T-cell (primary cell): ENCODE measurements around the gene OLIG1. TPM values are rescaled to one million over a fixed set of nuclear protein-coding genes. Genes with fewer than 3 reads are reported as not detected.
A peak's percentile ranks its signal among the peaks of the same experiment; 100 is the strongest.

ENCODE experiments used
- ATAC-seq, 4 experiments: fragments of 200-7000 bp in 3 of 4; fragments of 150-1000 bp in 1 of 4; cut with Tn5 transposase; replicated peaks in 1 of 4; 1 replicate in 3 of 4; 2 replicates in 1 of 4; pipeline ENCODE4 v1.10.0; 2021; ENCODE audit warnings: moderate library complexity in 3 of 4, mild to moderate bottlenecking in 2 of 4, moderate number of reproducible peaks in 1 of 4
- CTCF ChIA-PET, 2 donors: fragments of 300-600 bp; sonication (Branson Sonifier 250); formaldehyde crosslinking; loops; one replicate each; lab custom pipeline; 2022; ENCODE audit warnings: antibody characterized with exemption in 2 of 2; lab: Charles Lee
- POLR2A ChIA-PET, 2 donors: fragments of 300-600 bp; sonication (Branson Sonifier 250); formaldehyde crosslinking; loops; one replicate each; lab custom pipeline; 2022; ENCODE audit warnings: antibody characterized with exemption in 2 of 2; lab: Charles Lee
- DNase-seq, 35 experiments: peaks; one replicate each; pipeline versions ENCODE4 v3.0.0 to v3.0.0-alpha.2; 2013 to 2023
- H3K27ac ChIP-seq: one replicate; pipeline ENCODE4 v1.5.1; 2013; ENCODE audit warnings: low read length
- H3K27me3 ChIP-seq, 2 experiments: replicated peaks in 1 of 2; 1 replicate in 1 of 2; 2 replicates in 1 of 2; pipeline versions ENCODE4 v1.6.1 to v1.7.0; 2013; ENCODE audit warnings: low read length in 1 of 2, mixed read lengths in 1 of 2; ENCODE audit not compliant: control insufficient read depth in 2 of 2, insufficient read depth in 2 of 2; ENCODE audit errors: extremely low read depth in 1 of 2
- H3K36me3 ChIP-seq, 2 donors: 1 replicate in 1 of 2; 2 replicates in 1 of 2; pipeline versions ENCODE4 v1.6.1 to v1.7.0; 2013; ENCODE audit warnings: low read length in 1 of 2; ENCODE audit not compliant: control insufficient read depth in 2 of 2, insufficient read depth in 1 of 2; ENCODE audit errors: extremely low read depth in 1 of 2
- H3K4me1 ChIP-seq, 2 experiments: 1 replicate in 1 of 2; 2 replicates in 1 of 2; pipeline versions ENCODE4 v1.6.1 to v1.7.0; 2013; ENCODE audit warnings: low read length in 2 of 2, mixed read lengths in 1 of 2; ENCODE audit not compliant: insufficient read depth in 2 of 2, control insufficient read depth in 1 of 2; ENCODE audit errors: extremely low read depth in 1 of 2
- H3K4me3 ChIP-seq, 2 donors: 1 replicate in 1 of 2; 2 replicates in 1 of 2; pipeline versions ENCODE4 v1.5.1 to v1.7.0; 2013; ENCODE audit warnings: mild to moderate bottlenecking in 2 of 2, low read length in 1 of 2, moderate library complexity in 1 of 2; ENCODE audit not compliant: control insufficient read depth in 1 of 2; ENCODE audit errors: extremely low read depth in 1 of 2
- H3K9me3 ChIP-seq: 2 replicates; pipeline ENCODE4 v1.7.0; 2013
- H3K27ac Mint-ChIP-seq, 2 donors: one replicate each; pipeline ENCODE4 v1.8.0; 2020 to 2021; ENCODE audit warnings: mild to moderate bottlenecking in 2 of 2, mixed read lengths in 2 of 2
- H3K27me3 Mint-ChIP-seq, 2 donors: one replicate each; pipeline ENCODE4 v1.8.0; 2021 to 2022; ENCODE audit warnings: mixed read lengths in 2 of 2
- H3K36me3 Mint-ChIP-seq: one replicate; pipeline ENCODE4 v1.8.0; 2021; ENCODE audit warnings: mixed read lengths
- H3K4me1 Mint-ChIP-seq, 3 donors: one replicate each; pipeline ENCODE4 v1.8.0; 2020 to 2022; ENCODE audit warnings: mixed read lengths in 3 of 3, mild to moderate bottlenecking in 1 of 3
- H3K4me3 Mint-ChIP-seq, 3 donors: one replicate each; pipeline ENCODE4 v1.8.0; 2020 to 2022; ENCODE audit warnings: mild to moderate bottlenecking in 3 of 3, mixed read lengths in 3 of 3, moderate library complexity in 3 of 3
- H3K9me3 Mint-ChIP-seq, 3 donors: one replicate each; pipeline ENCODE4 v1.8.0; 2020 to 2022; ENCODE audit warnings: mixed read lengths in 3 of 3
- WGBS: methylation state at CpG from one replicate; pipeline ENCODE4 v1.1.5; 2013; ENCODE audit warnings: missing lambda C conversion rate; ENCODE audit not compliant: insufficient coverage; 5-methylcytosine and 5-hydroxymethylcytosine counted together
- total RNA-seq, 35 experiments: library from RNA in 6 of 35; stranded (reverse) in 6 of 35; fragments of 120-200 nt in 1 of 35; gene quantifications; one replicate each; pipeline versions ENCODE4 v1.2.1 to v1.2.4 and lab custom pipeline; 2013 to 2026

Gene OLIG1
- total RNA-seq, 5 donors from 2014 or later (not counting 1 experiment from before 2014, with no cell fraction given): not detected

GRCh38 chr21:33029975-33030461, 39.9 kb upstream of the OLIG1 start:
- H3K27ac Mint-ChIP-seq: no peak overlapping the region
- DNase-seq: no peak
- peak overlapping the region in 1 of 3 donors; percentile 71 for H3K4me3 Mint-ChIP-seq
- no peaks in the 10 kb centered on the region for H3K36me3 ChIP-seq
- ChIA-PET CTCF (no interaction called here), POLR2A (no interaction called here)
- whole genome bisulfite sequencing: 90% methylated on average over 6 of the region's 10 CpGs
- H3K27me3 Mint-ChIP-seq: peaks cover 44 to 74% of the 10 kb centered on the region in 2 donors
- no peak overlapping the region for H3K4me3 ChIP-seq
- peaks cover 12 to 45% of the 10 kb centered on the region in 2 experiments for H3K4me1 ChIP-seq
- no peaks in the 10 kb centered on the region for H3K36me3 Mint-ChIP-seq
- H3K4me1 Mint-ChIP-seq: peaks cover 32 to 34% (median 33%) of the 10 kb centered on the region in 3 donors
- ATAC-seq: no peak
- H3K9me3 Mint-ChIP-seq: no peaks in the 10 kb centered on the region
- no peaks in the 10 kb centered on the region for H3K9me3 ChIP-seq
- no peak overlapping the region for H3K27ac ChIP-seq
- H3K27me3 ChIP-seq: peaks cover 17 to 88% of the 10 kb centered on the region in 2 experiments

DNA sequence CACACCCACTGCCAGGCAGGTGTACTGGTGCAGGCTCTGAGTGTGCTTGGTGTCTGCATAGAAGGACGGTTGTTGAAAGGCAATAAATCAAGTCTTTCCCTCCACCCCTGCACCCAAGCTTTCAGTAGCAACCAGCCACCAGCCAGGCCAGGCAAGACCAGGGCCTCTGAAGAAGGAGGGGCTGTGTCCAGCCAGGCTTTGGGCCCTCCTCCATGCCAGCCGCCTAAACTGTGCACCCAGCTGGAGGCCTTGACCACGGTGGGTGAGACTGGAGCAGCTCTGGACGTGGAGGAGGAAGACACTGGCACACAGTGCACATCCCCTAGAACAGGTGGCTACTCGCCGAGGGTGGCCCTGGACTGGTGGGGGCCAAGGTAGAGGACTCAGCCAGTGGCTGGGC, 39.3 kb upstream of the OLIG1 start:
- H3K4me1 Mint-ChIP-seq: peaks cover 31 to 33% (median 33%) of the 10 kb centered on the region in 3 donors

GRCh38 chr21:33031152-33031911, 38.6 kb upstream of the OLIG1 start:
- Histone ChIP-seq H3K27me3 (peaks cover 17 to 79% of the 10 kb centered on the region in 2 experiments), H3K4me1 (peaks cover 12 to 37% of the 10 kb centered on the region in 2 experiments), H3K4me3 (no peak overlapping the region), H3K27ac (no peak overlapping the region), H3K36me3 (no peaks in the 10 kb centered on the region), H3K9me3 (no peaks in the 10 kb centered on the region)
- ChIA-PET POLR2A (no interaction called here), CTCF (no interaction called here)
- Mint-ChIP-seq H3K9me3 (no peaks in the 10 kb centered on the region), H3K4me1 (peaks cover 26 to 29% (median 28%) of the 10 kb centered on the region in 3 donors), H3K27ac (no peak overlapping the region), H3K36me3 (no peaks in the 10 kb centered on the region), H3K4me3 (no peak overlapping the region), H3K27me3 (peaks cover 37 to 66% of the 10 kb centered on the region in 2 donors)
- DNase-seq (no peak), ATAC-seq (no peak)
- 68% methylated on average over 7 of the region's 10 CpGs for WGBS

More for the DNA sequence above, 39.3 kb upstream of the OLIG1 start:
- CTCF ChIA-PET: no interaction called here
- no peak overlapping the region for H3K27ac ChIP-seq
- Mint-ChIP-seq H3K27ac (peak overlapping the region in 1 of 2 donors; percentile 23), H3K27me3 (peaks cover 44 to 72% of the 10 kb centered on the region in 2 donors), H3K4me3 (no peak overlapping the region), H3K9me3 (no peaks in the 10 kb centered on the region), H3K36me3 (no peaks in the 10 kb centered on the region)
- H3K27me3 ChIP-seq: peaks cover 17 to 82% of the 10 kb centered on the region in 2 experiments
- H3K4me3 ChIP-seq: no peak overlapping the region
- no peaks in the 10 kb centered on the region for H3K9me3 ChIP-seq
- POLR2A ChIA-PET: no interaction called here
- H3K36me3 ChIP-seq: no peaks in the 10 kb centered on the region
- H3K4me1 ChIP-seq: peaks cover 12 to 38% of the 10 kb centered on the region in 2 experiments
- no peak for DNase-seq
- ATAC-seq: no peak
- 60% methylated on average over 5 of the region's 6 CpGs for WGBS

- ATAC-seq (no peak), DNase-seq (no peak)
- H3K4me3 Mint-ChIP-seq: no peak overlapping the region
- 46% methylated on average over 2 of the region's 10 CpGs for whole genome bisulfite sequencing
- H3K4me1 Mint-ChIP-seq: peaks cover 25 to 29% (median 28%) of the 10 kb centered on the region in 3 donors
- Histone ChIP-seq H3K27ac (no peak overlapping the region), H3K4me1 (peaks cover 10 to 33% of the 10 kb centered on the region in 2 experiments), H3K4me3 (no peak overlapping the region), H3K9me3 (no peaks in the 10 kb centered on the region), H3K27me3 (peaks cover 17 to 70% of the 10 kb centered on the region in 2 experiments), H3K36me3 (no peaks in the 10 kb centered on the region)
- H3K9me3 Mint-ChIP-seq: no peaks in the 10 kb centered on the region
- H3K36me3 Mint-ChIP-seq: no peaks in the 10 kb centered on the region
- ChIA-PET POLR2A (no interaction called here), CTCF (no interaction called here)
- peaks cover 35 to 63% of the 10 kb centered on the region in 2 donors for H3K27me3 Mint-ChIP-seq
- no peak overlapping the region for H3K27ac Mint-ChIP-seq
Observed at GRCh38 chr21:33032434-33033047, 37.4 kb upstream of the OLIG1 start.

GRCh38 chr21:33033094-33033951, 36.6 kb upstream of the OLIG1 start:
- no peak overlapping the region for H3K4me3 ChIP-seq
- H3K4me3 Mint-ChIP-seq: no peak overlapping the region
- peaks cover 33 to 61% of the 10 kb centered on the region in 2 donors for H3K27me3 Mint-ChIP-seq
- DNase-seq: no peak
- H3K36me3 Mint-ChIP-seq: no peaks in the 10 kb centered on the region
- no peaks in the 10 kb centered on the region for H3K9me3 Mint-ChIP-seq
- H3K9me3 ChIP-seq: no peaks in the 10 kb centered on the region
- H3K4me1 ChIP-seq: peaks cover 10 to 26% of the 10 kb centered on the region in 2 experiments
- 79% methylated on average over 52 of the region's 76 CpGs for WGBS
- CTCF ChIA-PET: no interaction called here
- peaks cover 23 to 26% (median 26%) of the 10 kb centered on the region in 3 donors for H3K4me1 Mint-ChIP-seq
- H3K36me3 ChIP-seq: no peaks in the 10 kb centered on the region
- peaks cover 17 to 63% of the 10 kb centered on the region in 2 experiments for H3K27me3 ChIP-seq
- no peak overlapping the region for H3K27ac Mint-ChIP-seq
- POLR2A ChIA-PET: no interaction called here
- ATAC-seq: no peak
- no peak overlapping the region for H3K27ac ChIP-seq

DNA sequence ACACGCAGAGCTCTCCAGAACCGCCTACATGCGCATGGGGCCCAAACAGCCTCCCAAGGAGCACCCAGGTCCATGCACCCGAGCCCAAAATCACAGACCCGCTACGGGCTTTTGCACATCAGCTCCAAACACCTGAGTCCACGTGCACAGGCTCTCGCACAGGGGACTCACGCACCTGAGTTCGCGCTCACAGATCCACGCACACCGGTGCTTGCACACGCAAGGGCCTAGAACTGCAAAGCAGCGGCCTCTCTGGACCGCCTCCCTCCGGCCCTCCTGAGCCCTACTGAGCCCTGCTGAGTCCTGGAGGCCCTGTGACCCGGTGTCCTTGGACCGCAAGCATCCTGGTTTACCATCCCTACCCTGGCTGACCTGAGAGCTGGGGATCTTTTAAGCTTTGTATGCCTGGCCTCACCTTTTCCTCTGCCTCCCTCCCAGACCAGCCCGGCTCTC, 36.0 kb upstream of the OLIG1 start:
- WGBS: 93% methylated on average over 18 of the region's 20 CpGs
- H3K9me3 Mint-ChIP-seq: no peaks in the 10 kb centered on the region
- ATAC-seq (no peak), DNase-seq (no peak)
- Histone ChIP-seq H3K4me3 (no peak overlapping the region), H3K4me1 (peaks cover 5 to 20% of the 10 kb centered on the region in 2 experiments), H3K27ac (no peak overlapping the region), H3K9me3 (no peaks in the 10 kb centered on the region), H3K27me3 (peaks cover 12 to 58% of the 10 kb centered on the region in 2 experiments), H3K36me3 (no peaks in the 10 kb centered on the region)
- peaks cover 16 to 19% (median 19%) of the 10 kb centered on the region in 3 donors for H3K4me1 Mint-ChIP-seq
- no peaks in the 10 kb centered on the region for H3K36me3 Mint-ChIP-seq
- peaks cover 33 to 56% of the 10 kb centered on the region in 2 donors for H3K27me3 Mint-ChIP-seq
- H3K4me3 Mint-ChIP-seq: no peak overlapping the region
- no peak overlapping the region for H3K27ac Mint-ChIP-seq
- ChIA-PET POLR2A (no interaction called here), CTCF (no interaction called here)
